GM19193 (cell line): ENCODE results near the gene ATIC.

Experiments used
- POLR2A ChIP-seq: IDR thresholded peaks from 4 replicates; pipeline ENCODE4 v1.6.1; 2011; ENCODE audit not compliant: insufficient read depth, insufficient read length; ENCODE audit errors: extremely low read depth

Gene ATIC

DNA sequence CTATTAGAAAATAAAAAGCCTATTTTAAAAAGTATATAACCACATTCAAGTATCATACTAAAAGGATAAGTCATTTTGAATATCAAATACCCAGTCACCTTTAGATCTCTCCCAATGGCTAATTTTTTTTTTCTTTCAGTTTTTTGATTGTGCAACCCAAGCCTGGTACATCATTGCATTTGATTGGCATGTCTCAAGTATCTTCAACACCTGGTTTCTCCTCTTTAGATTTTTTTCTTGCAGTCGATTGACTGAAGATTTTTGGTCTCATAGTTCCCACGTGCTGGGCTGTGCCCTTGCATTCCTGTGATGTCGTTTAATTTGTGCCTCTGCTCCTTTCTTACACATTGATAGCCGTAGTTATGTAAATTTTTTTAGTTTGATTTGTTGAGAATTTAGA, 40.7 kb downstream of the ATIC start:
- TF ChIP-seq POLR2A = no peak

DNA sequence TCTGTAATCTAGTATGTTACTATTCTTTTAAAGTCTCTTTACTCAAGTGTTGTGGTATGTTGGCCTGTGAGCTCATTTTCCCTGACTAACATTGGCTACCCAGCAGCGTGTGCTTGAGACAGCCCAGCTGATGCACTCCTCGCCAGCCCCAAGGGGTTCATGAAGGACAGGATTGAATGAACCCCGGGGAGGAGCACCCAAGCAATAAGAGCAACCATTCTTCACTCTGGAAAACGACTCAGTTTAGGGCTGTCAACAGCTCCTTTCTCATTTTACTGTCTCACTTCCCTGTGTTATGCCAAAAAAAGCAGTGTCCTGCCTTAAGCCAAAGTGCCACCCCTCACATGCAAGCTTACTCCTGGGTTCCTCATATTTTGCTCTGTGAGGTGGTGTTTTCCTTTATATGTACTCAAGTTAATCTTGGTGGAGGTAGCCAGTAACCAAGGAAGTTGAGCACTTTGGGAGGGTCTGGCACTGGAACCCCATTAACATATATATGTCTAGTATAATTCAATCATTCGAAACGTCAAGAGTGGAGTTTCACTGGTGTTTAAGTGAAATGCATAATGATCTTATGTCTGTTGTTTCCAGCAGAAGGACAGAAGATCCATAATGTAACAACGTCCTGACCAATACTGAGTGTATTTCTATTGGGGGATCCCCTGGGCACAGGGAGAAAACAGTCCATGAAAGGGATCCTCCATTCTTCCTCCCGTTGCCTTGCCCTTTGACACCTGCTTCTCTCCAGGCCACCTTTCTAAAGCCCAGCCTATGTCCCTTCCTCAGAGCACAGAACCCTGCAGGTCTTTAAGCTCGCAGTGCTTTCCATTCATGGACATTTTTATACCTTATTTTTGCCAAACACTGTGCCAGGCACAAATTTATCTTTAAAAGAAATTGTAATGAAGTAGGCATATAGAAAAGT, 43.2 kb downstream of the ATIC start:
- TF ChIP-seq POLR2A = no peak

DNA sequence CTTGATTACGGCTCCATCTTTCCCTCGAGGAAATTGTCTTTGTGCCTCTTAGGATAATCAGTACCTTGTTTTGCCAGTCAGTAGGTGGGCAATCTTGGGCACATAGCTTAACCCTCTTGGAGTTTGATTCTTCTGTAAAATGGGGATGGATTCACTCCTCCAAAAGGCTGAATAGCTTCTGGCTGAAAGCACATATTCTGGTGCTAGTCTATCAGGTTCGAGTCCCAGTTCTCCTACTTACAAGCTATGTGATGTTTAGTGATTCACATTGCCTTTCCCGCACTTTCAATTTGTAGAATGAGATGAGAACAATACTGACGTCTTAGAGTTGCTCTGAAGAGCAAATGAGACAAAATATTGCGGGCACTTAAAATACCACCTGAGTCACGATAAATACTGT, 43.9 kb downstream of the ATIC start:
- TF ChIP-seq POLR2A = no peak

DNA sequence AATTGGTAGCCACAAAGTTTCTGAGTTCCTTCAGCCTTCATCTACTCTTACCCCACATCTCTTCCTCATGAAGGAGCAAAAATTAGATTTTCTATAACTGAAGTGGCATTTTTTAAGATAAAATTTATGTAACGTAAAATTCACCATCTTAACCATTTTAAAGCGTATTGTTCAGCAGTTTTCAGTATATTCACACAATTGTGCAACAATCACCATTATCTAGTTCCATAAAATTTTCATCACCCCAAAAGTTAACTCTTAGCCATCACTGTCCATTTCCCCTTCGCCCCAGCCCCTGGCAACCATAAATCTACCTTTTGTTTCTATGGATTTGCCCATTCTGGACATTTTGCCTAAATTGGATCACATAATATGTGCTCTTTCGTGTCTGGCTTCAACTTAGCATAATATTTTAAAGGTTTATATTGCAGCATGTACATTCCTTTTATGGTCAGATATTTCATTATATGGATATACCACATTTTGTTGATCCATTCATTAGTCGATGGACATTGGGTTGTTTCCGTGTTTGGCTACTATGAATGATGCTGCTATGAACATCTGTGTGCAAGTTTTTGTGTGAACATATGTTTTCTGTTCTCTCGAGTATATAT, 44.6 kb downstream of the ATIC start:
- no peak for TF ChIP-seq POLR2A

DNA sequence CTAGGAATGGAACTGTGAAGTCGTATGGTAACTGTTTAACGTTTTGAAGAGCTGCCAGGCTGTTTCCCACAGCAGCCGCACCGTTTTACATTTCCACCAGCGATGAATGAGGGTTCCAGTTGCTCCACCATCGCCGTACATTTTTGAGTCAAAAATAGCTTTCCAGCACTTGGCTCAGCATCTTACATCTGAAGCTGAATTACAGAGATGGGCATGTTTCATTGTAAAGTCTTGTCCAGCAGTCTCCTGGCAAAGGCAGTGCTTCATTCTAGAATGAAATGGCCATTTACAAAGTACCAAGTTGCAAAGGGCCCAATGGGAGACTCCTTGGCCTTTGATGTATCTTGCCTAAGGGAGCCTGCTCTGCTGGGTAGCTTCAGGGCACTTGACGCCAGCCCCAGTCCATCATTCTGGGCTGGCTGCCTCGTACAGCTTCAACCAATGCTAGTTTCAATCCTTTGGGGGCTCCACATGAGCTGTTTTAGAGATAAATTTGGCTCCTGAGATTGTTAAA, 45.1 kb downstream of the ATIC start:
- TF ChIP-seq POLR2A = no peak

DNA sequence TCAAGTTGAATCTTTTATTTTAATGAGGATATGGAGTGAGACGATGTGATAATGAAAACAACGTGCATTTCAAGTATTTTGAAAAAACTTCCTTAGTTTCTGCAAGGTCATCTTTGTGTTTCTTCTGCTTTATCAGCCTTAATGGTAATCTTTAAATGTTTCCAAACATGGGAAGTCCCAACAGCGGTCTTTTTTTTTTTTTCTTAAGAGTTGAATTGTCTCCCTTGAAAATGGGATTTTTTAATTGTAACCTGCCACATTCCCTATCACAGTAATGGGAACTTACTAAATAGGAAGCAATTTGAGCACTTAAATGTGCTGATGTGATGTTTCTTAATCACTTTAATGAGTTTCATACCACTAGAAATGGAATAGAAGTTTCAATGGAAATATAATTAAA, 45.8 kb downstream of the ATIC start:
- TF ChIP-seq POLR2A = no peak

DNA sequence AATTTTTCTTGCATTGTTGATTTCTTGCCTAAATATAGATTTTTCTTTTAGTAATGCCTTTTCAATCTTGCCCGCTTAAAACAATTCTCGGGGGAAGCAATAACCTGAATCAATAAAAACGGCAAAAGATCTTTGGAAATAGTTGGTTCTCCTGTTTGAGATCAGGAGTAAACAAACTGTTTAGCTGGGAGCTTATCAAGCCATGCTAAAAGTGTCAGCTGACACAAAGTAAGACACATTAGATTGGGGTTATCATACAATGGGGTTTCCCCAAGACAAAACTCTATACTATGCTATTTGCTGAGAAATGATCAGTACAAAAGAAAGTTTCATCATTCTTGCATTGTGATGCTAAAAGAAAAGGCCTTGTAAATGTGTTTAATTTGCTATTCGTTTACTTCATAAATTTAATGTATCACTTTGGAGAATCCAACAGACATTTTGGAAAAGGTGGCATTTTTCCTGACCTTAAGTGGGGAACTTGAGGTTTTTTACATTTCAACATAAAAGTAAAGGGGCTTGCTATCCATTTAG, 46.5 kb downstream of the ATIC start:
- no peak for TF ChIP-seq POLR2A

DNA sequence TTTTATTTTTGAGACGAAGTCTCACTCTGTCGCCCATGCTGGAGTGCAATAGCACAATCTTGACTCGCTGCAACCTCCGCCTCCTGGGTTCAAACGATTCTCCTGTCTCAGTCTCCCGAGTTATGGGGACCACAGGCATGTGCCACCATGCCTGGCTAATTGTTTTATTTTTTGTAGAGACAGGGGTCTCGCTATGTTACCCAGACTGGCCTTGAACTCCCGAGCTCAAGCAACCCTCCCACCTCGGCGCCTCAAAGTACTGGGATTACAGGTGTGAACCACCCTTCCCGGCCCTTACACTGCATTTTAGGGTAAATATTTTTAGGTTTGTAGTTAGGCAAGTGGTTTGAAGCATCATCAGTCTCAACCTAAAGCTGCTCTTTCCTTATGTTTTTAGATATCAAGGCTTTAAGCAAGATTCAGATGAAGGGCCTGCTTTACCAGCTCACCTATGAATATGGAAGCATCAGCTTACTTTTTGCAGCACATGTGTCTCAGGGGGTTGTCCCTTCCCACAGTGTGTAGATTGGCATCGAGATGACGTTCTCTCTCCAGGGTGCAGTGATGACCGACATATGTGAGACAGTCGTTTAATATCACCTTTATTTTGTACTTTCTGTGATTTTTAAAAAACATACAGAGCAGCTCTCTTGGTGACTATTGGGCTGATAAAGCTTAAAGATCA, 47.2 kb downstream of the ATIC start:
- no peak for TF ChIP-seq POLR2A

DNA sequence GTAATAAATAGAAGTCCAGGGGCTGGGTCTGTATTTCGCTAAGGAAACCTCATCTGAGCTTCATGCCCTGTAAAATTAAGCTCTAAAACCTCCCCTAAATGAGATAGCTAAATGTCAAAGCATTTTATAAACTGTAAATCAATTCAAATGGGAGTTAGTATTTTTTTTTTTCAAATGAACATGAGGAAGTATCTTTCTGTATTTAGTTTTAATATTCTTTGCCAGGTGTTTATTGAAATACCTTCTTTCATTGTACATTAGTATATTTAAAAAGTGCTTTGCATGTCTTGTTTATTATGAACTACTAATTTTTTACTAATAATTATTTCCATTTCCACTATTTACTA, 47.7 kb downstream of the ATIC start:
- no peak for TF ChIP-seq POLR2A

DNA sequence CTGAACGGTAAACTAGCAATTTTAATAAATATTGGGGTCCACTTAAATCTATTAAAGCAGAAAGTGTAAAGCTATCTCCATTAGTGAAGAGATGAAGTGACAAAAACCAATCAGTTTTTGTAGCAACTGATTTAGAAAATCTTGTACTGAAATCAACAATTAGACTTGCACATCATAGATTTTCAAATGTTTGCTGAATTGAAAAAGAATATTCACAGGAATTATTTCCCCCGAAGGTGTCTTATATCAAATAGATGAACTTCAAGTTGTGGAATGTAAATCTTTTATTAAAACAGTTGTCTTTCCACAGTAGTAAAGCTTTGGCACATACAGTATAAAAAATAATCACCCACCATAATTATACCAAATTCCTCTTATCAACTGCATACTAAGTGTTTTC, 48.7 kb downstream of the ATIC start:
- no peak for TF ChIP-seq POLR2A

DNA sequence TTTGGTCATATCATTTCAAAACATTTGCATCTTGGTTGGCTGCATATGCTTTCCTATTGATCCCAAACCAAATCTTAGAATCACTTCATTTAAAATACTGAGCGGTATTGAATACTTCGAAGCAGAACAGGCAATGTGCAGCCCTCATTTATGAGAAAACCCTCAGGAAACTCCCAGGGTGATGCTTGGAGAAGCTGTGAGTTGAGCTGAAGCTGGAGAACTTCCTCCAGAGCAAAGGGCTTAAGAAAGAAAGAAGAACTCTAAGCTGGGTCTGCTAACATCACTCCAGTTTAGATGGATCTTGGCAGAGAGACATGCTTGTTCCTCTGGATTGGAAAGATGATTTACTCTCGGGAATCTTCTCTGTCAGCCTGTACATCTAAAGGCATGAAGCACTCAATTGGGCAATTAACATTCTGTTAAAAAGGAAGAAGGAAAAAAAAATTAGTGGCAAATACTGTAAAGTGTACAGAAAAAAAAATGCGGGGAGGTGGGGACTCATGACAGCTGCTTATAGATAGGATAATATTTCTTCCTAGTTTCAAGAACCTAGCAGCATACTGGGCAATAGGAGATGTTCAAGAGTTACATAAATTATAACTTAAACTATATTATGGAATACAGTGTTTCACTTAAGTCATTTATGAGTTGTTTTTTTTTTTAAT, 49.5 kb downstream of the ATIC start:
- no peak for TF ChIP-seq POLR2A

DNA sequence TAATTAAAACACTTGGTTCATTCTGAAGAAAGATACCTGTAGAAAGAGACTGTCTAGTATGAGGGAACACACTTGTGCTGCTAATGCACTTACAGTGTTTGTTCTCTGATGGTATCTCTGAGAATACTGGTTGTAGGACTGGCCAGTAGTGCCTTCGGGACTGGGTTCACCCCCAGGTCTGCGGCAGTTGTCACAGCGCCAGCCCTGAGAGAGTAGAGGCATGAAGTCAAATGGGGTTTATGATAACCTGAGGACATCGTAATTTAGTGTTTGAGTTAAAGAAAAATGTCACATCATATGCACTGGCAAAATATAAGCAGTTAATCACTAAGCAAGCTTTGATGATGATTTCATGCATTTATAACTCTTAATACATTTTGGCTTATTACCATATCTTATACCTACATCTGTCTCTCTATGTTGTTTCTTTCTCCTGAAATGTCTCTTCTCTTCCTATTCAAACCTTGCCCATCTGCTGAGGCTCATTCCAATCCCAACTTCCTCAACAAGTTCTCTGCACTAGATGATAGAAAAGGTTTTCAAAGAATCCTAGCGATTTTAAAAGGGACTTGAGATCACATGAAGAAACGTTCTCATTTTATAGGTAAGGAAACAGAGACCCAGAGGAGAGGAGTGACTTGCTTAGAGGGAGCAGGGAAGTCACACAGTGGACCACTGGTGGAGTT, 50.2 kb downstream of the ATIC start:
- TF ChIP-seq POLR2A = no peak

DNA sequence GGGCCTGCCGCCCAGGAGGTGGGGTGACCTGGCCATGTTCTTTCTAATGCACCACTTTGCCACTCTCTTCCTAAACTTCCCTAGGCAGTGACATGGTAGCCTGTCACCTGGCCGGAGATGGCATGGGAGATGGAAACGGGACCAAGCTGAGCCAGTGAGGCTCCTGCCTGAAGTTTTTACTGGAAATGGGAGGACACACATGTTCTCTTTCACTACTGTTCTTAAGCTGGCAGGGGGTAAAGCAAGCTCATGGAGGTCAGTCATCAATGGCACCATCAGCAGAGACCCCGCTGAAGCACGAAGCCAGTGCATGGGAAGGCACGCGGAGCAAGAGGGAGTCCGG, 50.7 kb downstream of the ATIC start:
- TF ChIP-seq POLR2A = no peak

DNA sequence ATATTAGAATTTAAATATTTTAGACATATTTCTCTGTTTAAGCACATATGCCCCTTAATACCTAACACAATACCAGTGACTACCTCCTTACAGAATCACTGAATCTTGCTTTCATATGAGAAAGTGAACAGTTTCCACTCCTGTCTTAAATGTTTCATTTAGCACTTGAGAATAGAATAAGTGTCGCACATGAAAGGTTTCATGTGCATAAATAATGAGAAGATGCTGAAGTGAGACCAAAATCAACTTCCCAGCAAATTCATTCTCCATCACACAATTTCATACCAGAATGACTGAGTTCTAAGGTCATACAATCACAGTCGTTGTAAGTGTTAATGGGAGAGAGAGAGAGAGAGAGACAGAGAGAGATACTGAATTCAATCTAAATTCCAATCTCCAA, 51.2 kb downstream of the ATIC start:
- no peak for TF ChIP-seq POLR2A
